ENCODE measurements around the gene RCOR1. TPM values are rescaled to one million over a fixed set of nuclear protein-coding genes. Genes with fewer than 3 reads are reported as not detected.

RCOR1 gene
- total RNA-seq, 2 donors from 2014 or later, result 8.4 to 8.7 TPM

DNA sequence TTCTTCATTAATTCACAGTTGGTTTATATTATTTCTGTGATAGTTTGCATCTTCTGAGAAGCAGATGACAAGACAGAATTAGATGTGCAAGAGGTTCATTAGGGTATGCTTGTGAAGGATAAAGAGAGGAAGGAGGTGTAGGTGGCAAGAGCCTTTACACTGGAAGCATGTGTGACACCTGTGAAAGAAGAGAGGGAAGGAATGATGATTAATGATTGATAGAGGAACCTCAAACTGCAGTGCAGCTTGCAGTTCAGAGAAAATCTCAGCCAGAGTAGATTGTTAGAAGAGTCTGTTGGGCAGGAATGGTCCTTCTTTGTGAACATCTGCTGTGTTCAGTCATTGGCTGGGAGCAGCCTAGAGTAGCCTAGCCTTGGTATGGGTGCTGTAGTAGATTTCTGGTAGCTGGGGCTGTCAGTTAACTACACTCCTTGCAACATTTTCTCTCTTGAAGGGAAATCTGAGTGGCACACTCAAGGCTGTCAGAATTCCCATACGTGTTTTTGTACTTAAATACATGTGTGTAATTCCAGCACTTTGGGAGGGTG, 9.0 kb downstream of the RCOR1 start:
- no peak for DNase-seq (ENCODE audit: low spot score)
- TF ChIP-seq, protein P1, sequence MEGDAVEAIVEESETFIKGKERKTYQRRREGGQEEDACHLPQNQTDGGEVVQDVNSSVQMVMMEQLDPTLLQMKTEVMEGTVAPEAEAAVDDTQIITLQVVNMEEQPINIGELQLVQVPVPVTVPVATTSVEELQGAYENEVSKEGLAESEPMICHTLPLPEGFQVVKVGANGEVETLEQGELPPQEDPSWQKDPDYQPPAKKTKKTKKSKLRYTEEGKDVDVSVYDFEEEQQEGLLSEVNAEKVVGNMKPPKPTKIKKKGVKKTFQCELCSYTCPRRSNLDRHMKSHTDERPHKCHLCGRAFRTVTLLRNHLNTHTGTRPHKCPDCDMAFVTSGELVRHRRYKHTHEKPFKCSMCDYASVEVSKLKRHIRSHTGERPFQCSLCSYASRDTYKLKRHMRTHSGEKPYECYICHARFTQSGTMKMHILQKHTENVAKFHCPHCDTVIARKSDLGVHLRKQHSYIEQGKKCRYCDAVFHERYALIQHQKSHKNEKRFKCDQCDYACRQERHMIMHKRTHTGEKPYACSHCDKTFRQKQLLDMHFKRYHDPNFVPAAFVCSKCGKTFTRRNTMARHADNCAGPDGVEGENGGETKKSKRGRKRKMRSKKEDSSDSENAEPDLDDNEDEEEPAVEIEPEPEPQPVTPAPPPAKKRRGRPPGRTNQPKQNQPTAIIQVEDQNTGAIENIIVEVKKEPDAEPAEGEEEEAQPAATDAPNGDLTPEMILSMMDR (IDR thresholded peaks at IDR 0.05), result no peak
- no peaks in the 10 kb centered on the region for H3K27me3 ChIP-seq
- no peaks in the 10 kb centered on the region for H3K9me3 ChIP-seq
- H3K4me1 ChIP-seq, result peaks cover 0 to 8% of the 10 kb centered on the region in 2 donors
- H3K27ac ChIP-seq, result no peak overlapping the region
- no peaks in the 10 kb centered on the region for H3K36me3 ChIP-seq
- H3K4me3 ChIP-seq, result no peak overlapping the region

GRCh38 chr14:102602421-102603292, 10.2 kb downstream of the RCOR1 start:
- Histone ChIP-seq H3K27ac (no peak overlapping the region), H3K4me3 (no peak overlapping the region), H3K4me1 (peaks cover 0 to 8% of the 10 kb centered on the region in 2 donors), H3K9me3 (no peaks in the 10 kb centered on the region), H3K27me3 (no peaks in the 10 kb centered on the region), H3K36me3 (no peaks in the 10 kb centered on the region)
- TF ChIP-seq, protein P1 (IDR thresholded peaks at IDR 0.05), result no peak
- no peak for DNase-seq (ENCODE audit: low spot score)

GRCh38 chr14:102603293-102603907, 11.0 kb downstream of the RCOR1 start:
- no peaks in the 10 kb centered on the region for H3K36me3 ChIP-seq
- H3K27ac ChIP-seq, result no peak overlapping the region
- H3K4me3 ChIP-seq, result no peak overlapping the region
- no peaks in the 10 kb centered on the region for H3K9me3 ChIP-seq
- no peak for DNase-seq (ENCODE audit: low spot score)
- no peaks in the 10 kb centered on the region for H3K27me3 ChIP-seq
- H3K4me1 ChIP-seq, result peaks cover 0 to 8% of the 10 kb centered on the region in 2 donors
- TF ChIP-seq, protein P1 (IDR thresholded peaks at IDR 0.05), result no peak

GRCh38 chr14:102604183-102604582, 11.7 kb downstream of the RCOR1 start:
- no peaks in the 10 kb centered on the region for H3K27me3 ChIP-seq
- TF ChIP-seq, protein P1 (IDR thresholded peaks at IDR 0.05), result no peak
- peaks cover 0 to 8% of the 10 kb centered on the region in 2 donors for H3K4me1 ChIP-seq
- no peak overlapping the region for H3K27ac ChIP-seq
- no peak overlapping the region for H3K4me3 ChIP-seq
- DNase-seq (ENCODE audit: low spot score), result no peak
- H3K9me3 ChIP-seq, result no peaks in the 10 kb centered on the region
- H3K36me3 ChIP-seq, result no peaks in the 10 kb centered on the region

DNA sequence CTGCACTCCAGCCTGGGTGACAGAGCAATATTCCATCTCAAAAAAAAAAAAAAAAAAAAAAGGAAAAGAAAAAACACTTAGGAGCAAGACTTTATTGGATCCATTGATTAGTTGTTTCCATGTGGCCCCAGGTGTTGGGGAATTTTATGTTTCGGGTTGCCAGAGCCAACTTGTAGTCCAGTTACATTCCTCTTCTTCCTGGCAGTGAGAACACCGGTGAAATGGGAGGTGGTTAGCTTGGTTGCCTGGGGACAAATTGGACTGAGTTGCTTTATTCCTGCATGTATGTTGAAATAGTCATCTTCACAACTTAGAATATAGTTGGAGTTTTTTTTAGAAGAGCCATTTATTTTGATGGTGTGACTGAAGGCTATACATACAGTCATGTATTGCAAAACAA, 12.6 kb downstream of the RCOR1 start:
- no peaks in the 10 kb centered on the region for H3K36me3 ChIP-seq
- no peak overlapping the region for H3K4me3 ChIP-seq
- H3K27me3 ChIP-seq, result no peaks in the 10 kb centered on the region
- TF ChIP-seq, protein P1 (IDR thresholded peaks at IDR 0.05), result no peak
- H3K27ac ChIP-seq, result no peak overlapping the region
- H3K4me1 ChIP-seq, result peaks cover 0 to 8% of the 10 kb centered on the region in 2 donors
- no peak for DNase-seq (ENCODE audit: low spot score)
- H3K9me3 ChIP-seq, result no peaks in the 10 kb centered on the region

All from right atrium auricular region (tissue), 2 donors.